Smooth muscle cell of the pulmonary artery (primary cell): ENCODE data around the gene ERVMER34-1. TPM values are rescaled to one million over a fixed set of nuclear protein-coding genes. Genes with fewer than 3 reads are reported as not detected.

Source experiments
- total RNA-seq: library from RNA; depleted of rRNA; stranded (reverse); fragments of >200 nt; gene quantifications from 2 replicates; pipeline ENCODE4 v1.2.3, GENCODE V29; 2014

ERVMER34-1 gene
- total RNA-seq = not detected in 2 replicates

GRCh38 chr4:52750819-52751486 is at the start of gene ERVMER34-1:
Gene ERVMER34-1, minus strand, starts transcription at chr4:52751425. Its CDS starts 5,905 bp downstream, at chr4:52745520.

Other genes with a start within 250 kb of the ERVMER34-1 start
- 16.4 and 24.6 TPM in 2 replicates for gene USP46, start 92.1 kb downstream of the ERVMER34-1 start, total RNA-seq
- 0.20 and 0.66 TPM in 2 replicates for gene RASL11B, start 110.9 kb upstream of the ERVMER34-1 start, total RNA-seq